HG02571 (cell line): ENCODE results near the gene CEP128.

ENCODE experiments used
- ATAC-seq: cut with Tn5 transposase; IDR thresholded peaks from one replicate; pipeline ENCODE4 v1.9.1; 2021; ENCODE audit warnings: mild to moderate bottlenecking, moderate library complexity; ENCODE audit not compliant: unreplicated experiment

Gene CEP128

GRCh38 chr14:80624581-80624980 lies 317.0 kb downstream of the CEP128 start:
- no peak for ATAC-seq

- no peak for ATAC-seq
Measured at GRCh38 chr14:80621701-80622100, 319.8 kb downstream of the CEP128 start.

- ATAC-seq = no peak
Measured at GRCh38 chr14:80620434-80620833, 321.1 kb downstream of the CEP128 start.

- no peak for ATAC-seq
Measured at GRCh38 chr14:80618751-80619329, 322.7 kb downstream of the CEP128 start.

GRCh38 chr14:80615831-80616230 lies 325.7 kb downstream of the CEP128 start:
- ATAC-seq = no peak

- no peak for ATAC-seq
Measured at GRCh38 chr14:80609055-80609454, 332.5 kb downstream of the CEP128 start.

- no peak for ATAC-seq
Measured at GRCh38 chr14:80608563-80608962, 333.0 kb downstream of the CEP128 start.

GRCh38 chr14:80607430-80608190 lies 333.9 kb downstream of the CEP128 start:
- ATAC-seq = no peak

GRCh38 chr14:80606347-80606772 lies 335.2 kb downstream of the CEP128 start:
- ATAC-seq = no peak

GRCh38 chr14:80605536-80605935 lies 336.0 kb downstream of the CEP128 start:
- ATAC-seq = no peak

- no peak for ATAC-seq
Measured at GRCh38 chr14:80602946-80603345, 338.6 kb downstream of the CEP128 start.

- peak; percentile 88 for ATAC-seq
Measured at GRCh38 chr14:80587096-80587724, 354.3 kb downstream of the CEP128 start.

GRCh38 chr14:80586131-80586530 lies 355.4 kb downstream of the CEP128 start:
- no peak for ATAC-seq

- ATAC-seq = no peak
Measured at GRCh38 chr14:80585506-80585835, 356.1 kb downstream of the CEP128 start.

- ATAC-seq = no peak
Measured at GRCh38 chr14:80584744-80585505, 356.6 kb downstream of the CEP128 start.

- ATAC-seq = no peak
Measured at GRCh38 chr14:80577599-80577998, 363.9 kb downstream of the CEP128 start.

- ATAC-seq = no peak
Measured at GRCh38 chr14:80576401-80576800, 365.1 kb downstream of the CEP128 start.

GRCh38 chr14:80575763-80576162 lies 365.8 kb downstream of the CEP128 start:
- ATAC-seq = no peak

GRCh38 chr14:80572666-80573065 lies 368.9 kb downstream of the CEP128 start:
- no peak for ATAC-seq

- ATAC-seq = no peak
Measured at GRCh38 chr14:80570930-80571298, 370.6 kb downstream of the CEP128 start.

- ATAC-seq = no peak
Measured at GRCh38 chr14:80567905-80568536, 373.5 kb downstream of the CEP128 start.
